Measurements from ENCODE around the gene TMEM8B.

TMEM8B gene

DNA sequence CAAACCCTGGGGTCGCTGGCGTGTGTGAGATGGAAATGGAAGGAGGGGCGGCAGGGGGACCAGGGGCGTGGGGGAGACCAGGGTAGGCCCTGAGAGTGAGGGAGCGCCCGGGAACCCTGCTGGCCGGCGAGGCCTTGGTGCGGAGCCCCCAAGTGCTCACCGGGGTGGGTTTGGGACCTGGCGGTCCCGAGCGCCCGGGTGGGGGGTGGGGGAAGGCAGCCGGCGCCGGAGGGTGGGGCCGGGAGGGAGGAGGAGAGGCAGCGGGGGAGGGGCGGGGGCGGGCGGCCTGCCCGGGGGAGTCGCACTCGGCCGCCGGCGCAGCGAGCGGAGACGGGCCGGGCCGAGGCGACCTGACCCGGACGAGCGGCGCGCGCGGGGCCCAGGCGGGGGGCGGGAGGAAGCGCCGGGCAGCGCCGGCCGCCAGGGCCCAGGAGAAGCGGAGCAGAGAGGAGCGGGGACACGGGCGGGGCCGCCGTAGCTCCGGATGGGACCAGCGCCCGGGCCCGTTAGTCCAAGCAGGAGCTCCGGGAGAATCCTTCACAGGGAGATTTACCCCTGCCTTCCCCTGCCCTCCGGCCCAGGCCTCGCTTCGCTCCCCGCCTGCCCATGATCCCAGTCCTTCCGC, 37.6 kb upstream of the TMEM8B start, which contains the start of gene NPR2:
TSS of gene NPR2 (plus strand) at position 295 of the 625 bp plus-strand sequence. CDS start 818 bp downstream, outside the sequence.
- H3K36me3 ChIP-seq (ENCODE audit: insufficient read depth, low read length): peaks cover 11% of the 10 kb centered on the region; the same call in 1 of the 2 replicates
- no peaks in the 10 kb centered on the region for H3K27me3 ChIP-seq (ENCODE audit: insufficient read depth, low read length, poor library complexity, severe bottlenecking)
- H3K79me2 ChIP-seq (ENCODE audit: insufficient read depth, low read length): no peaks in the 10 kb centered on the region
- H2AFZ ChIP-seq (ENCODE audit: low read length): no peak within 1 kb of the TSS
- TF ChIP-seq, protein P1, sequence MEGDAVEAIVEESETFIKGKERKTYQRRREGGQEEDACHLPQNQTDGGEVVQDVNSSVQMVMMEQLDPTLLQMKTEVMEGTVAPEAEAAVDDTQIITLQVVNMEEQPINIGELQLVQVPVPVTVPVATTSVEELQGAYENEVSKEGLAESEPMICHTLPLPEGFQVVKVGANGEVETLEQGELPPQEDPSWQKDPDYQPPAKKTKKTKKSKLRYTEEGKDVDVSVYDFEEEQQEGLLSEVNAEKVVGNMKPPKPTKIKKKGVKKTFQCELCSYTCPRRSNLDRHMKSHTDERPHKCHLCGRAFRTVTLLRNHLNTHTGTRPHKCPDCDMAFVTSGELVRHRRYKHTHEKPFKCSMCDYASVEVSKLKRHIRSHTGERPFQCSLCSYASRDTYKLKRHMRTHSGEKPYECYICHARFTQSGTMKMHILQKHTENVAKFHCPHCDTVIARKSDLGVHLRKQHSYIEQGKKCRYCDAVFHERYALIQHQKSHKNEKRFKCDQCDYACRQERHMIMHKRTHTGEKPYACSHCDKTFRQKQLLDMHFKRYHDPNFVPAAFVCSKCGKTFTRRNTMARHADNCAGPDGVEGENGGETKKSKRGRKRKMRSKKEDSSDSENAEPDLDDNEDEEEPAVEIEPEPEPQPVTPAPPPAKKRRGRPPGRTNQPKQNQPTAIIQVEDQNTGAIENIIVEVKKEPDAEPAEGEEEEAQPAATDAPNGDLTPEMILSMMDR (conservative IDR thresholded peaks at IDR 0.05; ENCODE audit: low read length): no peak
- no peak for TF ChIP-seq EZH2phosphoT487 (IDR thresholded peaks at IDR 0.05; ENCODE audit: borderline replicate concordance)
- H3K9me2 ChIP-seq (replicated peaks; ENCODE audit: low read depth, low read length): no peaks in the 10 kb centered on the region
- no peaks in the 10 kb centered on the region for H3K9me3 ChIP-seq (ENCODE audit: insufficient read depth, low read depth, low read length)
- no peak within 1 kb of the TSS for H3K4me2 ChIP-seq (ENCODE audit: low read depth, low read length, poor library complexity, severe bottlenecking)
- H3K4me1 ChIP-seq (ENCODE audit: insufficient read depth, low read length, poor library complexity, severe bottlenecking): peaks cover 7% of the 10 kb centered on the region
- no peaks in the 10 kb centered on the region for H3F3A ChIP-seq (ENCODE audit: low read depth)
- H4K20me1 ChIP-seq (ENCODE audit: insufficient read depth, low read length, poor library complexity, severe bottlenecking): no peaks in the 10 kb centered on the region
- H3K9ac ChIP-seq (ENCODE audit: low read depth, low read length, poor library complexity, severe bottlenecking): no peak within 1 kb of the TSS
- no peak within 1 kb of the TSS for H3K4me3 ChIP-seq (ENCODE audit: low read length, poor library complexity, severe bottlenecking)

- Histone ChIP-seq H3K9me3 (ENCODE audit: insufficient read depth, low read depth, low read length) (no peaks in the 10 kb centered on the region), H3K4me1 (ENCODE audit: insufficient read depth, low read length, poor library complexity, severe bottlenecking) (peaks cover 7% of the 10 kb centered on the region), H4K20me1 (ENCODE audit: insufficient read depth, low read length, poor library complexity, severe bottlenecking) (no peaks in the 10 kb centered on the region), H3K79me2 (ENCODE audit: insufficient read depth, low read length) (no peaks in the 10 kb centered on the region), H3K9me2 (replicated peaks; ENCODE audit: low read depth, low read length) (no peaks in the 10 kb centered on the region), H3K27me3 (ENCODE audit: insufficient read depth, low read length, poor library complexity, severe bottlenecking) (no peaks in the 10 kb centered on the region), H3K4me2 (ENCODE audit: low read depth, low read length, poor library complexity, severe bottlenecking) (no peak overlapping the region), H2AFZ (ENCODE audit: low read length) (no peak overlapping the region), H3K9ac (ENCODE audit: low read depth, low read length, poor library complexity, severe bottlenecking) (no peak overlapping the region), H3K4me3 (ENCODE audit: low read length, poor library complexity, severe bottlenecking) (no peak overlapping the region), H3F3A (ENCODE audit: low read depth) (no peaks in the 10 kb centered on the region), H3K36me3 (ENCODE audit: insufficient read depth, low read length) (peaks cover 9% of the 10 kb centered on the region; the same call in 1 of the 2 replicates)
- no peak for TF ChIP-seq EZH2phosphoT487 (IDR thresholded peaks at IDR 0.05; ENCODE audit: borderline replicate concordance)
These were observed 36.8 kb upstream of the TMEM8B start for GRCh38 chr9:35792024-35792813.

DNA sequence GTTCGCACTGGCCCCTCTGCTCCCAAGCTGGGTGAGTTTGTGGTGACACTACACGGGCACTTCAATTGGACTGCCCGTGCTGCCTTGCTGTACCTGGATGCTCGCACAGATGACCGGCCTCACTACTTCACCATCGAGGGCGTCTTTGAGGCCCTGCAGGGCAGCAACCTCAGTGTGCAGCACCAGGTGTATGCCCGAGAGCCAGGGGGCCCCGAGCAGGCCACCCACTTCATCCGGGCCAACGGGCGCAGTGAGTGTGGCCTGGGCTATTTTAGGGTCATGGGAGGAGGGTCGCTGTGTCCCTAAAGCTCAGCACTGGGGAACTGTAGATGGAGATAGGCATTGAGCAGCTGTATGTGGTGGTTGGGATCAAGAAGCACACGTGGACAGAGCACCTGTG, 36.2 kb upstream of the TMEM8B start:
- H3K36me3 ChIP-seq (ENCODE audit: insufficient read depth, low read length): peaks cover 9% of the 10 kb centered on the region; the same call in 1 of the 2 replicates
- H3K4me3 ChIP-seq (ENCODE audit: low read length, poor library complexity, severe bottlenecking): no peak overlapping the region
- no peak overlapping the region for H3K4me2 ChIP-seq (ENCODE audit: low read depth, low read length, poor library complexity, severe bottlenecking)
- H3K79me2 ChIP-seq (ENCODE audit: insufficient read depth, low read length): no peaks in the 10 kb centered on the region
- no peak overlapping the region for H3K9ac ChIP-seq (ENCODE audit: low read depth, low read length, poor library complexity, severe bottlenecking)
- H2AFZ ChIP-seq (ENCODE audit: low read length): no peak overlapping the region
- H3K9me2 ChIP-seq (replicated peaks; ENCODE audit: low read depth, low read length): no peaks in the 10 kb centered on the region
- peaks cover 7% of the 10 kb centered on the region for H3K4me1 ChIP-seq (ENCODE audit: insufficient read depth, low read length, poor library complexity, severe bottlenecking)
- H4K20me1 ChIP-seq (ENCODE audit: insufficient read depth, low read length, poor library complexity, severe bottlenecking): no peaks in the 10 kb centered on the region
- TF ChIP-seq EZH2phosphoT487 (IDR thresholded peaks at IDR 0.05; ENCODE audit: borderline replicate concordance): no peak
- TF ChIP-seq, protein P1 (conservative IDR thresholded peaks at IDR 0.05; ENCODE audit: low read length): no peak
- no peaks in the 10 kb centered on the region for H3K9me3 ChIP-seq (ENCODE audit: insufficient read depth, low read depth, low read length)
- H3F3A ChIP-seq (ENCODE audit: low read depth): no peaks in the 10 kb centered on the region
- no peaks in the 10 kb centered on the region for H3K27me3 ChIP-seq (ENCODE audit: insufficient read depth, low read length, poor library complexity, severe bottlenecking)

Measured in Loucy (cell line).